SK-N-SH treated with all-trans-retinoic acid at 6 μM for 48 hours (cell line): ENCODE measurements around the gene SPIN2A.

Source experiments
- BACH2 ChIP-seq: fragments of 250-450 bp; sonication (Bioruptor Pico); IDR thresholded peaks from 2 replicates; pipeline ENCODE4 v1.9.0; 2021; ENCODE audit warnings: mild to moderate bottlenecking, borderline replicate concordance
- CREB5 ChIP-seq: fragments of 250-450 bp; sonication (Bioruptor Pico); IDR thresholded peaks from 2 replicates; pipeline ENCODE4 v1.5.1; 2020; ENCODE audit warnings: low read depth, mild to moderate bottlenecking, moderate library complexity
- CSRNP3 ChIP-seq: fragments of 250-450 bp; sonication (Bioruptor Pico); IDR thresholded peaks from 2 replicates; pipeline ENCODE4 v1.5.1; 2021; ENCODE audit warnings: mild to moderate bottlenecking, moderate library complexity
- GLIS3 ChIP-seq: fragments of 250-450 bp; sonication (Bioruptor Pico); IDR thresholded peaks from 2 replicates; pipeline ENCODE4 v1.5.0; 2020; ENCODE audit warnings: mild to moderate bottlenecking, moderate library complexity
- ISL1 ChIP-seq: fragments of 250-450 bp; sonication (Bioruptor Pico); IDR thresholded peaks from 2 replicates; pipeline ENCODE4 v2.1.2; 2022; ENCODE audit warnings: mild to moderate bottlenecking, moderate library complexity
- OSR1 ChIP-seq: fragments of 250-450 bp; sonication (Bioruptor Pico); IDR thresholded peaks from 2 replicates; pipeline ENCODE4 v1.8.0; 2022; ENCODE audit warnings: moderate library complexity, mild to moderate bottlenecking, inconsistent platforms
- PATZ1 ChIP-seq: fragments of 250-450 bp; sonication (Bioruptor Pico); IDR thresholded peaks from 2 replicates; pipeline ENCODE4 v1.8.0; 2020; ENCODE audit warnings: mild to moderate bottlenecking, moderate library complexity, borderline replicate concordance
- POU6F1 ChIP-seq: fragments of 250-450 bp; sonication (Bioruptor Pico); IDR thresholded peaks from 2 replicates; pipeline ENCODE4 v1.8.0; 2021; ENCODE audit warnings: low read depth, mild to moderate bottlenecking, moderate library complexity, borderline replicate concordance
- PPARA ChIP-seq: fragments of 250-450 bp; sonication (Bioruptor Pico); IDR thresholded peaks from 2 replicates; pipeline ENCODE4 v1.5.0; 2020; ENCODE audit warnings: mild to moderate bottlenecking, borderline replicate concordance
- RARB ChIP-seq: fragments of 250-450 bp; sonication (Bioruptor Pico); IDR thresholded peaks from 2 replicates; pipeline ENCODE4 v1.8.0; 2021; ENCODE audit warnings: mild to moderate bottlenecking, moderate library complexity
- SNAI2 ChIP-seq: fragments of 250-450 bp; sonication (Bioruptor Pico); IDR thresholded peaks from 2 replicates; pipeline ENCODE4 v1.5.0; 2020; ENCODE audit warnings: mild to moderate bottlenecking, moderate library complexity
- TCF4 ChIP-seq: fragments of 250-450 bp; sonication (Bioruptor Pico); IDR thresholded peaks from 2 replicates; pipeline ENCODE4 v1.8.0; 2021; ENCODE audit warnings: mild to moderate bottlenecking, moderate library complexity, borderline replicate concordance

GRCh38 chrX:57121816-57122215 lies 15.4 kb downstream of the SPIN2A start:
- no peak for TF ChIP-seq CREB5
- TF ChIP-seq CSRNP3 = no peak
- TF ChIP-seq ISL1 = no peak
- no peak for TF ChIP-seq GLIS3 (CRISPR knock-in tag)
- no peak for TF ChIP-seq TCF4 (CRISPR knock-in tag)
- no peak for TF ChIP-seq OSR1 (CRISPR knock-in tag)
- no peak for TF ChIP-seq PPARA (CRISPR knock-in tag)
- TF ChIP-seq RARB (CRISPR knock-in tag) = no peak
- TF ChIP-seq POU6F1 (CRISPR knock-in tag) = no peak
- no peak for TF ChIP-seq BACH2 (CRISPR knock-in tag)
- no peak for TF ChIP-seq SNAI2 (CRISPR knock-in tag)
- no peak for TF ChIP-seq PATZ1
